ENCODE data around the gene ALCAM. TPM values are rescaled to one million over a fixed set of nuclear protein-coding genes. Genes with fewer than 3 reads are reported as not detected.

Gene ALCAM
- total RNA-seq, 1 experiment from 2014 or later, result 98.4 TPM

DNA sequence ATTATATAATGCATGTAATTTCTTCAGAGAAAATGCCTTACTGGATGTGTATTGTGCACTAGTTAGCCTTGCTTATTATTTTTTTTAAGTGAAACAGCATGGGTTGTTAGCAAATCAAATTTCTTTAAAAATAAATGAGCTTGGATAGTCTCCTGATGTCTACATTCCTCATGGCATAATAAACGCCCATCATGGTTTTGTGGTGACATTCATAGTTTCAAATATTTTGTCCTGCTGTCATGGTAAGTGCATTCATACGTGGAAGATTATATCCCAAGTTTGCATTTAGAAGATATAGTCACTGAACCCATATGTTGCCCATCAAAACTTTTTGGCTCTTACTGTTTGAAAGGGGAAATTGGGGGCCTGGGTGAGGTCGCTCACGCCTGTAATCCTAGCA is 130.7 kb downstream of the ALCAM start:
- no TSS peak for BruUV-seq (replicated peaks)
- H3K27ac Mint-ChIP-seq (ENCODE audit: low read depth, unreplicated experiment), result no peak overlapping the region
- intact Hi-C loops (cut with micrococcal nuclease), result no loop called here
- no peak for DNase-seq (ENCODE audit: unreplicated experiment)
- POLR2A ChIA-PET, result no interaction called here
- peaks cover 11% of the 10 kb centered on the region for H3K36me3 Mint-ChIP-seq (ENCODE audit: insufficient read depth, unreplicated experiment)
- peaks cover 6% of the 10 kb centered on the region for H3K4me1 Mint-ChIP-seq (ENCODE audit: insufficient read depth, unreplicated experiment)
- TF ChIP-seq, protein P1, sequence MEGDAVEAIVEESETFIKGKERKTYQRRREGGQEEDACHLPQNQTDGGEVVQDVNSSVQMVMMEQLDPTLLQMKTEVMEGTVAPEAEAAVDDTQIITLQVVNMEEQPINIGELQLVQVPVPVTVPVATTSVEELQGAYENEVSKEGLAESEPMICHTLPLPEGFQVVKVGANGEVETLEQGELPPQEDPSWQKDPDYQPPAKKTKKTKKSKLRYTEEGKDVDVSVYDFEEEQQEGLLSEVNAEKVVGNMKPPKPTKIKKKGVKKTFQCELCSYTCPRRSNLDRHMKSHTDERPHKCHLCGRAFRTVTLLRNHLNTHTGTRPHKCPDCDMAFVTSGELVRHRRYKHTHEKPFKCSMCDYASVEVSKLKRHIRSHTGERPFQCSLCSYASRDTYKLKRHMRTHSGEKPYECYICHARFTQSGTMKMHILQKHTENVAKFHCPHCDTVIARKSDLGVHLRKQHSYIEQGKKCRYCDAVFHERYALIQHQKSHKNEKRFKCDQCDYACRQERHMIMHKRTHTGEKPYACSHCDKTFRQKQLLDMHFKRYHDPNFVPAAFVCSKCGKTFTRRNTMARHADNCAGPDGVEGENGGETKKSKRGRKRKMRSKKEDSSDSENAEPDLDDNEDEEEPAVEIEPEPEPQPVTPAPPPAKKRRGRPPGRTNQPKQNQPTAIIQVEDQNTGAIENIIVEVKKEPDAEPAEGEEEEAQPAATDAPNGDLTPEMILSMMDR (IDR thresholded peaks at IDR 0.05; ENCODE audit: unreplicated experiment), result no peak
- H3K9me3 Mint-ChIP-seq (ENCODE audit: unreplicated experiment), result no peaks in the 10 kb centered on the region
- no peak overlapping the region for H3K4me3 Mint-ChIP-seq (ENCODE audit: unreplicated experiment)
- CTCF ChIA-PET, result interaction anchor here (0.6 kb wide), 1 partner anchor 772 kb away, joined by 3 read pairs; no protein-coding TSS in a partner anchor
- no peaks in the 10 kb centered on the region for H3K27me3 Mint-ChIP-seq (ENCODE audit: insufficient read depth, unreplicated experiment)

DNA sequence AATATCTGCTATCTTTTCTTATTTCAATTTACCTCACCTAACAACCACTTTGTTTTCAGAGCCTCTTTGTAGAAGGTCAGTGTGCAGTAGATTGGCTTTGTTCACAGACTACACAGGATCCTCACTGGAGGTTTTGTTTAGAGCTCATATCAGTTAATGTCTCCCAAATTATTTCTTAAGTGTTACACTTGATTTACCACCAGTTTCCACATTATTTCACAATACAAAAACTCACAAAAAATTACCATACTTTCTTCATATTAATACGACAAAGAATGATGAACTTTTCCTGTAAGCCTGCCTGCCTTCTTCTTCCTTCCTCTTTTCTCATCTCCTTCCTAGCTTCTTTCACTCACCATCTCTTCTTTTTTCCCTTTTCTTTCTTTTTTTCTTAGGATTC is 133.3 kb downstream of the ALCAM start:
- Mint-ChIP-seq H3K27ac (ENCODE audit: low read depth, unreplicated experiment) (no peak overlapping the region), H3K4me3 (ENCODE audit: unreplicated experiment) (no peak overlapping the region), H3K27me3 (ENCODE audit: insufficient read depth, unreplicated experiment) (no peaks in the 10 kb centered on the region), H3K4me1 (ENCODE audit: insufficient read depth, unreplicated experiment) (peaks cover 13% of the 10 kb centered on the region), H3K36me3 (ENCODE audit: insufficient read depth, unreplicated experiment) (peaks cover 8% of the 10 kb centered on the region), H3K9me3 (ENCODE audit: unreplicated experiment) (no peaks in the 10 kb centered on the region)
- TF ChIP-seq, protein P1 (IDR thresholded peaks at IDR 0.05; ENCODE audit: unreplicated experiment), result no peak
- intact Hi-C loops (cut with micrococcal nuclease), result no loop called here
- CTCF ChIA-PET, result interaction anchor here (0.6 to 1.0 kb wide), 3 partner anchors 11 to 132 kb away, joined by 3 to 5 read pairs (median 3); no protein-coding TSS in a partner anchor
- BruUV-seq (replicated peaks), result no TSS peak
- POLR2A ChIA-PET, result interaction anchor here (1.1 kb wide), 1 partner anchor 14 kb away, joined by 3 read pairs; no protein-coding TSS in a partner anchor
- DNase-seq (ENCODE audit: unreplicated experiment), result no peak

DNA sequence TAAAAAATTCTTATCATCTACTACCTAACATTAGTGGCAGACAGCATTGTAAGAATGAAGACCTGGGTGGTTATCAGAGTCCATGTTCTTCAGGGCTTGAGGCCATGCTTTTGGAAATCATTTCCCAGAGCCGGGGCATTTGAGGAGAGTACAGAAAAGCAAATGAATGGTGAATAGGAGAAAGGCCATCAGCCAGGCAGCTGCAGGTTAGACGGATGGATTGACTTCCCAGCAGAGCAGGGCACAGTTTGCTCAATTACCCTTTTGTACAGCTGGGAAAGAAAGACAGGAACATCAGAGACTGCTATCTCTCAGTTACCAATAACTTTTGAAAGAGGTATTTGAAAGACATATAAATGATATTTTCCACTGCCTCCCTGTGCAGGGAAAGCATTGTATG is 135.6 kb downstream of the ALCAM start:
- ChIA-PET CTCF (interaction anchor here (0.6 to 1.7 kb wide), 4 partner anchors 15 to 1561 kb away, joined by 3 to 6 read pairs (median 4); no protein-coding TSS in a partner anchor), POLR2A (no interaction called here)
- peaks cover 6% of the 10 kb centered on the region for H3K36me3 Mint-ChIP-seq (ENCODE audit: insufficient read depth, unreplicated experiment)
- TF ChIP-seq, protein P1 (IDR thresholded peaks at IDR 0.05; ENCODE audit: unreplicated experiment), result no peak
- no peak overlapping the region for H3K4me3 Mint-ChIP-seq (ENCODE audit: unreplicated experiment)
- H3K9me3 Mint-ChIP-seq (ENCODE audit: unreplicated experiment), result no peaks in the 10 kb centered on the region
- DNase-seq (ENCODE audit: unreplicated experiment), result no peak
- H3K4me1 Mint-ChIP-seq (ENCODE audit: insufficient read depth, unreplicated experiment), result peaks cover 13% of the 10 kb centered on the region
- no TSS peak for BruUV-seq (replicated peaks)
- intact Hi-C loops (cut with micrococcal nuclease), result no loop called here
- no peaks in the 10 kb centered on the region for H3K27me3 Mint-ChIP-seq (ENCODE audit: insufficient read depth, unreplicated experiment)
- H3K27ac Mint-ChIP-seq (ENCODE audit: low read depth, unreplicated experiment), result no peak overlapping the region

DNA sequence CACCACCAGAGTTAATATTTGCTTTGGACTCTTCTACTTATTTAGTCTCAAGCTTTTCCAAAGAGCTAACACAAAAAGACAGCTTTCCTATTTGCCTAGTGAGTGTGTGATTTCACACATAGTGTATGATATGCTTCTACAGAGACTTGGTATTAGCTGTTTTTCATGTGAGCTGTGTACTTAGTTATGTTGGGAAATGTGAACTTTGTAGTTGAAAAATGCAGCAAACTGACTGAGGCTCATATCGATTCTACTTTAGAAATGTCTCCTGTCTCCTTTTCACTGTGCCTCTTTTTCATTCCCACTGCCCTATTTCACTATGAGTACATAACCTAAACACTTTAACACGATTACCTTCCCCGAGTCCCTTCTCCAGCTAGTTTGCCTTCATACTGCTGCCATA is 136.5 kb downstream of the ALCAM start:
- no peaks in the 10 kb centered on the region for H3K9me3 Mint-ChIP-seq (ENCODE audit: unreplicated experiment)
- BruUV-seq (replicated peaks), result no TSS peak
- TF ChIP-seq, protein P1 (IDR thresholded peaks at IDR 0.05; ENCODE audit: unreplicated experiment), result no peak
- no peak overlapping the region for H3K27ac Mint-ChIP-seq (ENCODE audit: low read depth, unreplicated experiment)
- no peak overlapping the region for H3K4me3 Mint-ChIP-seq (ENCODE audit: unreplicated experiment)
- no peaks in the 10 kb centered on the region for H3K27me3 Mint-ChIP-seq (ENCODE audit: insufficient read depth, unreplicated experiment)
- no peak for DNase-seq (ENCODE audit: unreplicated experiment)
- peaks cover 13% of the 10 kb centered on the region for H3K4me1 Mint-ChIP-seq (ENCODE audit: insufficient read depth, unreplicated experiment)
- H3K36me3 Mint-ChIP-seq (ENCODE audit: insufficient read depth, unreplicated experiment), result peaks cover 6% of the 10 kb centered on the region
- CTCF ChIA-PET, result interaction anchor here (1.7 kb wide), 1 partner anchor 14 kb away, joined by 6 read pairs; no protein-coding TSS in a partner anchor
- intact Hi-C loops (cut with micrococcal nuclease), result no loop called here
- POLR2A ChIA-PET, result no interaction called here

Measured in MCF 10A (cell line).